GM21423 (cell line): ENCODE results near the gene PHB1.

Experiments used
- ATAC-seq: cut with Tn5 transposase; IDR thresholded peaks from one replicate; pipeline ENCODE4 v1.9.1; 2021; ENCODE audit warnings: mild to moderate bottlenecking, moderate library complexity; ENCODE audit not compliant: unreplicated experiment

PHB1 gene

DNA sequence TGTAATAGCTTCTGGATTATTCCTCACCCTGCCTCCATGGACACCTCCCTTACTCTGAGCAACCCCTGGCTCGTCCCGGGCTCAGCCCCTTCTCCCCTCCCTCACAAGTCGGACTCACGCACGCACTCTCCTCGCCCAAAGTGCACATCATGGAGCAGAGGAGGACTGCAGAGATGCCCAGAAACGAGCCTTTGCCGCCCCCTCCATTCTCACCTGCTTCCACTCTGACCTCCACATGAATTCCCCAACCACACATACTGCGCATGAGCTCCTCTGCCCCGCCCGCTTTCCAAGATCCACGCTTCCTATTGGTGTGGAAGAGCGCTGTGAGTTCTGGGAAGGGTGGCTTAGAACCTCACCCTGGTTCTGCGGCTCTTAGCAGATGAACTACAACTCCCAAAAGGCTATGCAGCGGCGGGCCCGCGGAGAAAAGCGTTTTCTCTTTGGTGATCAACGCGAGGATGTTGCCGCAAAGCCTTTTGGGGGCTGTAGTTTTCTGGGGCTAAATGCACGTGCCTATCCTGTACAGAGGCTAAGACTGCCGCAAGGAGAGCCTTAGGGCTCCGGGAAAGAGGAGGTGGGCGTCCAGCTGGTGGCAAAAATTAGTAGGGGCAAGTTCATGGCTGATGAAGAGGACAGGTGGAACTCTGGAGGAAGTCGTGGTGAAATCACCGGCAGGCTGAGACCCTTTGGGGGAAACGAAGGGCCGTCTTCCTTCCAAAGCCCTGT lies at the start of gene PHB1:
PHB1 (minus strand) TSS at position 261 of the 729 bp plus-strand sequence. CDS start 1,618 bp downstream, outside the sequence.
- ATAC-seq = peak; percentile 98

DNA sequence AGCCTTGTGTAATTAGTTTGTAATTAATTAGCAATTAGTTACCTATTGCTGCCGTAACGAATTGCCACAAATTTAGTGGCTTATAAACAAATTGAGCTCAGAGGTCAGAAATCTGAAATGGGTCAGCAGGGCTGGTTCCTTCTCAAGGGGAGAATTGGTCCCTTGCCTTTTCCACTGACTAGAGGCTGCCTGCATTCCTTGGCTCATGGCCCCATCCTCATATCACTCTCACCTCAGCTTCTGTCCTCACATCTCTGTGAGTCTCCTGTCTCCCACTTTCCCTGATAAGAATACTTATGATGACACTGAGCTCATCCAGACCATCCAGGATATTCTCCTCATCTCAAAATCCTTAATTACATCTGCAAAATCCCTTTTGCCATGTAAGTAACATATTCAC lies 49.4 kb upstream of the PHB1 start:
- ATAC-seq = no peak

DNA sequence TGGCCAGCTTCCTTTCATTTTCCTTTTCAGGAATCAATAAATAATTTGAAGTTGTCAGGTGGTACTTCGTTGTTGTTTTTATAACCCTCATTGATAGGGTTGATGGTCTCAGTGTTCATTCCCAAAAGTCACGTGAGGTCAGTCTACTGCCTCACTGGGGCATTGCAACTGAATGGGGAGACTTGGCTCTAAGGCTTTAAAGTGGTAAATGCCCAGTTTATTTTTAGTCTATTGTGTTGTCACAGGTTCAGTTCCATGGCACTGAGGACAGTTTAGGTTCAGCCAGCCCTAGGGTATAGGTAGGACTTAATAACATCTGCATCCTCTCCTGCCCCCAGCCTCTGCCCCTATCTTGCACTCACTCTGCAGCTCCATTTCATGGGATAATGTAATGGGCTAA lies 46.9 kb upstream of the PHB1 start:
- no peak for ATAC-seq

DNA sequence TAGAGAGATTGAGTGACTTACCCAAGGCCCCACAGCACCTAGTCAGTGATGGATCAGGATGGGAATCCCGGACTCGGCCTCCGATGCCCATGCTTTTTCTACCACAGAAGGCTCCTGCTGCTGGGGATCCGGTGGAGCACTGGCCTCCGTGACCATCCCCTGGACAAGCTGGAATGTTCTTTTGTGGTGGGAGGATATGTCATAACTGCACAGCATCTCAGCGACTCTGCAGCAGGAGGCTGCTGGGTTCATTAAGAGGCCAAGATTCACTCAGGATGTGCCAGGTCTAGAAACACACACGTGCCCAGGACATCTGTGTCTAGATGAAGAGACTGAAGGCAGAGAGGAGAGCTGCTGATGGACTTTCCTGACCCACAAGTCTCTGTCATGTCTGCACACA lies 45.7 kb upstream of the PHB1 start:
- no peak for ATAC-seq

DNA sequence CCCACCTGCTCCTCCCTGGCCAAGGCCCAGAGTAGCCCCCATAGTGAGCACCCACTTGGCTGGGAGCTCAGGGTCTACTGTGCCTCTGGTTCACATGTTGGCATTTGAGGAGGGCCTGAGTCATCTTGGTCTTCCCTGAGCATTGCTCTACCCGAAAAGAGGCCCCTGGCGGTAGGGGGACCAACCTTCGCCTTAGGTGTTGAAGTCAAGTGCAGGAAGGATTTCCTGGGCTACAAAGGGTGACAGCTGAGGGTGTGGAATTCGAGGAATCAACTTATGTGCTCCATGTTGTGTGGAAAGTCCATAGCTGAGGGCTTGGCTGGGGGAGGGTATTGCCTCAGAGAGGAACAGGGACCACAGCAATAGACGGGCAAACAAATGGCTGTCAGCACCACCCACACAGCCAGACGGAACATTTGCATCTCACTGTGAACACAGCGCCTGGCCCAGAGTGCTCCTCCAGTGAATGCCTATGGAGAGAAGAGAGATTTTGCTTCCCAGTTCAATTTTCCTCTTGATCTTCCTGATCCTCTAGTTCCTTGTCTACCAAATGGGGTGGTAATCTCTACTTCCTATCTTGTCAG lies 44.8 kb upstream of the PHB1 start:
- ATAC-seq = no peak

DNA sequence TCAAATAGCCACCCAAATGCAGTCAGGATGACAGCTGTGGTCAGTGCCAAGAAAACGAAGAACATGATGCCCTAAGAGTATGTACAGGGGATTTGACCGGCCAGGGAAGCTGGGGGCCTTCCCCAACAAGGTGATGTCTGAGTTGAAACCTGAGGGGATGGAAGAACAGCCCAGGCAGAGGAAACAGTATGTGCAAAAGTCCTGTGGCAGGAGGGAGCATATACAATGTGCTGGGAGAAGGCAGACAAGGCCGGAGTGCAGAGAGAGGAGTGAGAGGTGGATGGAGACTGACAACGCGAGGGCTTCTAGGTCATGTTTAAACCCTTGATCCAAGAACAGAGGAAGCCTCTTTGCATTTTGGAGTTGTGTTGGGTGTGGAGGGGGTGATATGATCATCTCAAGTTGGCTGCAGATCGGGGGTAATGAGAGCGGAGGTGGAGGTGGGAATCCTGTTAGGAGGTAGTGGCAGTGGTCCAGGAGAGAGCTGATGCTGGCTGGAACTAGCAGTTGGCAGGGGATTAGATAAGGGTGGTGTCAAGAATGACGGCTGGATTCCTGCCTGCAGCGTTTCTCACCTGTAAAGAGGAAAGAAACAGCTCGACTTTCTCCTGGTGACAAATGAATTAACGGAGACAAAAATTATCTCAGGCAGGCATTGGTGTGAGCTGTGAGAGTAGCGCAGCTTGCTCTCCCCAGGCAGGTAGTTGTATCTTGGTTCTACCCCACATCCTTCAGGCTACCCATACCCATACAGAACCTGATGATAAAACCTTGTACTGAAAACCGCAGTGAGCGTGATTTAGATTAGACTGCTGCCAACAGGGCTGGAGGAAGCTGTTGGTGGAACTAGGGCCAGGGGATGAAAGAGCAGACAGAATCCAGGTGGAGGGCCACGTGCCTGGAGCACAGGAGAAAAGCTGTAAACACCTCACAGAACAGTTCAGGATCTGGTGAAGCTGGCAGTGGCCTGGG lies 43.2 kb upstream of the PHB1 start:
- no peak for ATAC-seq

DNA sequence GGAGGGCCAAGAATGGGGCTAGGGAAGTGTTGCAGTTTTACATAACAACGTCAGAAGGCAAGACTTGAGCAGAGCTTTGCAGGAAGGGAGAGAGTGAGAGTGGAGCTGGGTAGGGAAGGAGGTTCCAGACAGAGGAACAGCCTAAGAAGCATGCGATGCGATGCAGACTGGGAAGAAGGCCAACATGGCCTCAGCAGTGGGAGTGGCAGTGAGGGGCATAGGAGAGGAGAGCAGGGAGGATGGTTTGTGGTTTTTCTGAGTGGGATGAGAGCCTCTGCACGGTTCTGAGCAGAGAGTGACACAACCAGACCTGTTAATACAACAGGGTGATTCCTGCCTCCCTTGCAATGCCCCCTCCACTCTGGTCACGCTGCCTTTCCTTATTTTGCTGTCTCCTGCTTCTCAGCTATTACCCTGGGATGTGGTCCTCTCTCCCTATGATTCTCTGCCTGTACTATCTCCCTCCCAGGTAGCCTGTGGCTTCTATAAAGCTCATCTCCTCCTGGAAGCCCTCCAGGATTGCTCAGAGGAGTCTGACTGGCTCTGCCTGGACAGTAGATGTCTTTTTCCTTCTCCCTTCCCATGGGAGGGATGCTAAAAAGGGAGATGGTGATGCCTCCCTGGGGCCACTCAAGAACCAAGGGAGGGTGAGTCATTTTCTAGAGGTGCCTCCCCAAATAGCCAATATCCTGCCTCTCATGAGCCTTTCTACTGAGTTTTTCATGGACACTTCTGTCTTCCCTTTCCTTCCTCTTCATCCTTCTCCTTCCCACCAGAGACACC lies 41.7 kb upstream of the PHB1 start:
- no peak for ATAC-seq

DNA sequence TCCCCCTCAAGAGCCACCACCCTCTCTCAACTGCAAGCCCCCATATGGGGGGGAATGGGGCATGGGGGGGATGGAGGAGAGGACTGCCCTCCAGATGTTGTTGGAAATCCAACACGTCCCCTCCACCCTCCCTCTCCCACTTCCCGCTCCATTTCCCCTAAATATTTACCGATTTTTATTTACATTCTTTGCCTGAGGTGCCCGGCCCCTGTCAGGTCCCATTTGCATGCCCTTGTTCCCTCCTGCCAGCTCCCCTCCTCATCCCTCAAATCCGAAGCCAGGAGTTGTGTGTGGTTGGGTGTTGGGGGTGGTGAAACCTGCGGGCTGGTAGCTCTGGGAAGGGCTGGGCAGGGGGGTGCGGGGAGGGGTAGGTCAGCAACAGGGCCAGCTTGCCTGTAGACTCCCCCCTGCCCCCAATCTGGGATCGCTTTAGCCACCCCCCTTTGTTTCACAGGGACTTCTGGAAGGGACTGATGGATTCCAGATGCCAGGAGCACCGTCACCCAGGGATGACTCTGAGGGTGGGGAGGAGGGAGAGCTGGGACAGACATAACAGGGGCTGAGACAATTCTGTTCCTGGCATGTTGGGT lies 40.7 kb upstream of the PHB1 start:
- no peak for ATAC-seq

DNA sequence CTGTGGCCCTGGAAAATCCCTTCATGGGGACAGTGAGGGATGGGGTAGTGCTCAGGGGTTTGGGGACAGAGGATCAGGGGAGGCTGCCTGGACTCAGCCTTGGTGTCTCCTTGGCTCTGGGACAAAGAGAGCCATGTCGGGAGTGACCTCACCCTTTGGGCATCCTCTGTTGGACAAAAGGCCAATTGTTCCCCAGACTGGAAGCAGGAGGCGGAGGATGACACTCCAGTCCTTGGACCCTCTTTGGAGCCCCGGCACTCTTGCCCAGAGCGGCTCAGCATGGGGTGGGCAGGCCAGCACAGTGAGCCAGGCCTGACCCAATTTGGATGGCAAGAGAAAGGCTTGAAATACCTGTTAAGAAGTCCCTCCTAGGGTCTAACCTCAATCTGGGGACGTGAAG lies 39.4 kb upstream of the PHB1 start:
- no peak for ATAC-seq

DNA sequence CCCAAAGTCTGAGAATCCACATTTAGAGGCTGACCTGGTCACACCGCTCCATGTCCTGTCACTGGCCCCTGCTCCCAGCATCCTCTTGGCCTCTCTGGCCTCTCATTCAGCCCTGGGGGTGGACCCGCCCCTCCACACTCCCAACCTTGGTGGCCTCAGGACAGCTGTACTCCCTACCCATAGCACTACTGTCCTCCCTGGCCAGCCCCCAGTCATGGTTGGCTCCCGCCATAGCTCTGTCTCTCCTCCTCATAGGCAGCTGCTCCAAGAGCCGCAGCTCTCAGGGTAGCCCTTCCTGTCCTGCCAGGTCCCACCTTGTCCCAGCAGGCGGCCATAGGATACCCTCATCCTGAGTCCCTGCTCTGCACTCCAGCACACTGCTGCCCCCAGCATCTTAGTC lies 38.0 kb upstream of the PHB1 start:
- ATAC-seq = no peak

DNA sequence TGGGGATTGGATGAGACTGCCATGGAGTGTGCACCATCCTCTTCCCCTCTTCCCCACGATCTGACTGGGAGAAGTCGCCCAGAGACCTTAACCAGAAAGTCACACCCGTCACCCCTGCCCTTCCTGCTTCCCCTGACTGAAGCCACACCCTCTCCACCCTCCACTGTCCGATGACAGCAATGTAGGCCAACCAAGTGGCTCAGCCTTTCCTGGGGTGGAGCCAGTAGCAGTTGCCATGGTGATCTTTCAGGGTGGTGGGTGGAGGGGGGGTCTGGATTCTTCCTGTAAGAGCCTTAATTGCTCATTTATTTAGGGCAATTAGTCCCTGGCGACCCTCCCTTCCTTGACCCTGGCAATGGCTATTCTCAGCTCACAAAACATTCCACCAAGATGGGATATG lies 37.5 kb upstream of the PHB1 start:
- ATAC-seq = no peak

DNA sequence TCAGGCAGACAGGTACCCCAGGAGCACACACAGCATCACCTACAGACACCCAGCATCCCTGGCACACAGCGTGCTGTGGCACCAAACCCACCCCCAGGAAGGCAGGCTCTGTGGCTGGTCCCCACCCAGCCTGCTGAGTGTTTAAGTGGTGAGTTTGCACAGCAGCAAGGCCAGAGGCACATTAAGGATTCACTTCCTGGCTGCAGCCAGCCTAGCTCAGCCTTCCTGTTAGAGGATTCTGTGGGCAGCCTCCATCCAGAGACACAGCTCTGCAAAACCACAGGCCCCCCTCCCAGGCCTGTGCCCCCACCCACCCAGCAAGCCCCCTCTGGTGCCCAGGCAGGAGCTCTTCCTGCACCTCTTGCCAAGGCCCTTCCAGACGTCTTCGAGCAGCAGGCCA lies 36.1 kb upstream of the PHB1 start:
- ATAC-seq = no peak

DNA sequence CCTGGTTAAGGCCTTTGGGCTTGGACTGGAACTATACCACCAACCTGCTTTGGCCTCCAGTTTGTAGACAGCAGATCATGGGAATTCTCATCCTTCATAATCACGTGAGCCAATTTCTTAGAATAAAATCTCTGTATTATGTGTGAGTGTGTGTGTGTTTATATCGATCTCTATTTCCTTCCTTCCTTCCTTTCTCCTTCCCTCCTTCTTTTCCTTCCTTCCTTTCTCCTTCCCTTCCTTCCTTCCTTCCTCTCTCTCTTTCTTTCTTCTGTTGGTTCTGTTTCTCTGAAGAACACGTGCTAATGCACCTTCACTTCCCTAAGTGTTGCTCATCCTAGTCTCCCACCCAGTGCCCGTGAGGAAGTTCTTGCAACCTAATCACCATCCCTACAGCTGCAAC lies 35.5 kb upstream of the PHB1 start:
- no peak for ATAC-seq

DNA sequence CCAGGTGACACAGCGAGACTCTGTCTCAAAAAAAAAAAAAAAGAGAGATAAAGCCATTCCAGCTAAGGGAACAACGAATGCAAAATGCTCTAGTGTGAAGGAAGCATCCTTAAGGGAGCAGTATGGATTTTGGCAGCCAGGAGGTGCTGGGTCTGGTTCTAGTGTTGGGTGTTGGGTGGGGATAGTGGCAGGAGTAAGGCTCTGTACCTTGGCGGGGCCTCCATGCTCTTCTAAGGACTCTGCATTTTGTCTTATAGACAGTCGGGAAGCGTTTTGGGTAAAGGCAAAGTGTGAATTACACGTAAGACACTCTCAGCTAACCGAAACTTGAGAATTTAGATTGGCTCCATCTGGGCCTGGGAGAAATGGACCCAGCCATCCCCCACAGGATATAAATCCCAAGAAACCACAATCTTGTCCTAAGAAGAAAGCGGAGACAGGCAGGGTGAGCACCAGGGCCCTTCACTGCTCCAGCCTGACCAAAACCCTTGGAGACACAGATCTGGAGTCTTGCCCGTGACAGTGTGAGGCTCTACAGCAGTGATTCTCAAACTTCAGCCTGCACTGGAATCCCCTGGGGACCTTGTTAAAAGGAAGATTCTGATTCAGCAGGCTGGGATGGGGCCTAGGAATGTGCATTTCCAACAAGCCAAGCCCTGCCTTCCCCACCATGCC lies 33.1 kb upstream of the PHB1 start:
- ATAC-seq = no peak

DNA sequence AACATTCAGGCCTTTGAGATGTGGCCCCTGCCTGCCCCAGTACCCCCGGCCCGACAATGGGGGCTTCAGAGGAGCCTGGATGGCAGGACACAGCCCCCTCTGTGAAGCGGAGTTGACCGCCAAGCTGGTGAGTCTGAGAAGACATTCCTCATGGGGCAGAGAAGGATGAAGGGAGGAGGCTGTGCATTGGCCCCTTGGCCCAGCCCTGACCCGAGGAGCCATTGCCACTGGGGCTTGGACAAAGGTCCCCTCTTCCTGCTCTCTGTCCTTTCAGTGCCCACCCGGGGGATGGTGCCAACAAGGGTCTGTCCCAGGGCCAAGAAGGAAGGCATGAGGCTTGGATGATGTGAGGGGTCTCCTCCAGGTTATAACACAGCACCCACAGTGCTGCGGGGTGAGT lies 30.9 kb upstream of the PHB1 start:
- ATAC-seq = no peak

DNA sequence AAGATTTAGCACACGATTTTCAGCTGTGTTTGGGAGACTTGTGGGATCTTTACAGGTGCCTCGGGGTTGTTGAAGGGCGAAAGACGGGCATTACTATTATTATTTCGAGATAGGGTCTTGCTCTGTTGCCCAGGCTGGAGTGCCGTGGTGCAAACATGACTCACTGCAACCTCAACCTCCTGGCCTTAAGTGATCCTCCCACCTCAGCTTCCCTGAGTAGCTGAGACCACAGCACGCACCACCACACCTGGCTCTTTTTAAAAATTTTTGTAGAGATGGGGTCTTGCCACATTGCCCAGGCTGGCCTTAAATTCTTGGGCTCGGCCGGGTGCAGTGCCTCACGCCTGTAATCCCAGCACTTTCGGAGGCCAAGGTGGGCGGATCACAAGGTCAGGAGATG lies 29.7 kb upstream of the PHB1 start:
- no peak for ATAC-seq

DNA sequence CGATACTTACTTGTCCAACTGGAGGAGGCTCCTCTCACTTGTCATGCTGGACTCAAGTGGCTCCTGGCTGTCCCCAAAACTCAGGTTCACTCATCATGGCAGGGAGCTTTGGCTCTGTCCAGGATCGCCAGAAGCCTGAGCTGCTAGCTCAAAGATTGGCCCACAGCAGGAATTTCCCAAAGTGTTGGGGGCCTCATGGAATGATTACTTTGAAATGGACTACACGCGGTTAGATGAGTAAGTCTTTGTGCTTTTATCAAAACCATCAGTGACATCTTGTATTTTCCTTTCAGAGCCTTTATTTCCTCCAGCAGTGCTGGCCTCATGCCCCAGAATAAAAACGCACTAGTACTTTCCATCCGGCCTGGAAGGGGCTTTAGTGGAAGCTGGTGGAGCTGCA lies 29.2 kb upstream of the PHB1 start:
- ATAC-seq = no peak

DNA sequence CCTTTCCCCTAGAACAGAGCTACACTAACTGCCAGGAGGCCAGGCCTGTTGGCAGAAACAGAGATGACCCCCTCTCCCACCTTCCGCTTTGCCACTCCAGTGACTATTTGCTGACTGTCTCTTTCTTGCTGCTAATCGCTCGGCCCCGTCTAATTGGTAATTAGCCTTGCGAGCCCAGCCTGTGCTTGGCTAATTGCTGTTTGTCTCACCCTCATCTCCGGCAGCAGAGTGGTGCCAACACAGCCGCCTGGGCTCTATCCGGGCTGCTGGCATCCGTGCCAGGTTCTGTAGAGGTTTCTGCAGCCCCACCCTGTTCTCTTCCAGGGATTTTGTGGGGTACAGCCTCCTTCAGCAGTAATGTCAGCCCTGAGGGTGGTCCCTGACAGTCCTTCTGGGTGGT lies 27.4 kb upstream of the PHB1 start:
- no peak for ATAC-seq

DNA sequence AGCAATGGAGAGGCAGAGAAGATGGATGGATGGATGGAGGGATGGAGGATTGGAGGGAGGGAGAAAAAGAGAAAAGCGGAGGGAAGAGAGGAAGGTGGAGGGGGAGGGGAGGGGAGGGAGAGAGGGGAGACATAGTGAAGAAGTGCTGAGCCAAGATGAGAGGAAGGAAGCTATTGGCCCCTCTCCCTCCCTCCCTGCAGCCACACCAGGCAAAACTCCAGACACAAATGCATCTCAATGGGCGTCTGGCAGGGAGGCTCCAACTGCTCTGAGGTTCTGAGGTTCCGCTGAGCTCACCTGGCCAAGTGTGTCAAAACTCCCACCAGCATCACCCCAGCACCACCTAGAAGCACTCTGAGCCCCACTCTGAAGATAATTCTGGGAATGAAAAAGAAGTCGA lies 26.9 kb upstream of the PHB1 start:
- ATAC-seq = no peak

DNA sequence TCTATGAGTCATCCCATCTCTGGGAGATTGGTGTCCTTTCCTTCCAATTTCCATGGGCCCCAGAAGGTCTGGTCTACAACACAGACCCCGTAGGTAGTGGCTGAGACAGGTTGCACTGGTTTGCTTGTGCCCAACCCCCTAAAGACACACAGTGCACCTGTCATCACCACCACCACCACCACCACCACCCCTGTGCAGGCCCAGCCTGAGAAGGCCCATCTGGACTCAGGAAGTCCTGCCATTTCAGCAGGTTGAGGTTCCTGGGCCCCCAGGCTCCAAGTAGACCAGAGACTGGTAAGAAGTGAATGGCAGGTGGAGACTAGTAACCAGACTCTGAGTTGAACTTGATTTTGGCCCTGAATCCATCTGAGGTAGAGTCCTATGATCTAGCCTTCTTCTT lies 25.9 kb upstream of the PHB1 start:
- no peak for ATAC-seq
